NCI-H2171 (cell line): ENCODE data around the gene PPP1R15B.

Experiments used
- DNase-seq: peaks from one replicate; lab custom pipeline; 2025; lab: John Stamatoyannopoulos, UW

The PPP1R15B gene

DNA sequence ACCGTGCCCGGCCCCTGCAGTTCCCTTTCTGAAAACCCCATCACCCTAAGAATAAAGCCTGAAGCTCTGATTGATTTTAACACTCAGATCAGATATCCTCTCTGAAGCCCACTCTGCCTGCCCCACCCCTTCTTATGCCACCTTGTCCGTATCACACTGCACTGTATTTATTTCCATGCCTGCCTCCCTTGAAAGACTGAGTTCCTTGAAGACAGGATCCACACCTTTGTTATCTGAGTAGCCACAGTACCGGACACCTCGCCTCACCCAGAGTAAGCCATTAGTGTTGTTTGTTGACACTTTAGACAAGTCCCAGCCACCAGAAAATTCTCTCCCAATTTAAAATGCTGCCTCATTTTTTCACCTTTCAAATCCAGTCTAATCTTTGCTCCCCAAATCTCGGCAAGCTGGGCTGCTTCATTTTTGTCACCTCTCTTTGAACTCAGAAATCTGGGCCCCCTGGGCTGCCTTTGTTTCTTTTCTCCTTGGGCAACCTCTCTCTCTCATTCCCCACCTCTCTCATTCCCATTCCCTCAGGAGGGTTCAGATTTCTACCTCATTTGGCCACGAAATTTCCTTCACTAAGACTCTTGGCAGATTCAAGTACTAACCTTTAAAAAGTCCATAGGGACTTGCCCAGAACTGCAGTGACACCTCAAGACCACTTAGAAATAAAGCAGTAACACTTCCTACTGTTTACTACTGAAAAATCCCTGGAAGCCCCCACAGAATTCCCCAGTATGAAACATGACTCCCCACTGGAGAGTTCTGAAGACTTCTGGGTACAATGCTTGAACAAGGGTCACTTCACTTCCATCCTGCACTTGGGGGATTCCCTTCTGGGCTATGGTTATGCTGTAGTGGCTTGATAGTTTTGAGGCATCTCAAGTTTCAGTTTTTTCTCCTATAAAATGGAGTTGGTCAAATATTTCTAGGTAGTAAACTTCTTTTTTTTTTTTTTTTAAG, 8.7 kb upstream of the PPP1R15B start:
- peak; percentile 67 for DNase-seq

DNA sequence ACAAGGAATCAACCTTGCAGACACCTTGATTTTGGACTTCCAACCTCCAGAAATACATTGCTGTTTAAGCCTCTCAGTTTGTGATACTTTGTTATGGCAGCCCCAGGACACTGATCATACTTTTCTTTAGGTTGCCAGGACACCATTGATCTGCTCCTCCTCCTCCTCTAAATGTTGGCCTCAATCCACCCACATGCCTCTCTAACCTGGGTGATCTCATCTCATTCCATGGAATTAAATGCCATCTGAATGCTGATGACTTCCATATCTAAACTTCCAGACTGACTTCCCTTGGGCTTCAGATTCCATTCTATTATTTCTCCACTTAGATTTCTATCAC, 7.4 kb upstream of the PPP1R15B start:
- DNase-seq: no peak

GRCh38 chr1:204418174-204419063, 6.8 kb upstream of the PPP1R15B start:
- no peak for DNase-seq

- no peak for DNase-seq
Measured at GRCh38 chr1:204417074-204417997, 5.7 kb upstream of the PPP1R15B start.

GRCh38 chr1:204416589-204417073, 5.0 kb upstream of the PPP1R15B start:
- DNase-seq: no peak

DNA sequence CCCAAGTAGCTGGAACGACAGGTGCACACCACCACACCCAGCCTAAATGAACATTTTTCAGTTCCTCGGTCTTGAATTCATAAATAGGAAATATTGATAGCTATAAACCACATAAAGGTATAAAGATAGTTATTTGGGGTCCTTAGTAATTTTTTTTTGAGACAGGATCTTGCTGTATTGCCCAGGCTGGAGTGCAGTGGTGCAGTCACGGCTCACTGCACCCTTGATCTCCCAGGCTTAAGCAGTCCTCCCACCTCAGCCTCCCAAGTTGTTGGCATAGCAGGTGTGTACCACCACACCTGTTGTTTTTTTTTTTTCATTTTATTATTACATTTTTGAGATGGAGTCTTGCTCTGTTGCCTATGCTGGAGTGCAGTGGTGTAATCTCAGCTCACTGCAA, 3.7 kb upstream of the PPP1R15B start:
- no peak for DNase-seq

DNA sequence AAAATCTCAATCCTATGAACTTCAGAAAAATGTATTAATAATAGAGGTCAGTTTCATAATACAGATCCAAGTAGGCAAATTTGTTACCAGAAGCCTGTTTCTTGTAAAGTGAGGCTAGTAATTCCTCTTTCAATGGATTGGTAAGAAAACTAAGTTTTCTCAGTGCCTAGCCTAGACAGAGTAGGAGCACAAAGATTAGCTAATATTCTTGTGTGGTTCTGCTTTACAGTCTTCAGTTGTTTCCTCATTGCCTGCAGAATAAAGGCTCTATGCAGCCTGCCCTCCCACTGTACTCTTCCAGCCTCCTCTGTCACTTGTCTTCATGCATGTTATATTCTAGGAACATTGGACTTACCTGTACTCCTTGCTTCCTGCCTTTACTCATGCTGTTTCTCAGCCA, 2.4 kb upstream of the PPP1R15B start:
- no peak for DNase-seq

DNA sequence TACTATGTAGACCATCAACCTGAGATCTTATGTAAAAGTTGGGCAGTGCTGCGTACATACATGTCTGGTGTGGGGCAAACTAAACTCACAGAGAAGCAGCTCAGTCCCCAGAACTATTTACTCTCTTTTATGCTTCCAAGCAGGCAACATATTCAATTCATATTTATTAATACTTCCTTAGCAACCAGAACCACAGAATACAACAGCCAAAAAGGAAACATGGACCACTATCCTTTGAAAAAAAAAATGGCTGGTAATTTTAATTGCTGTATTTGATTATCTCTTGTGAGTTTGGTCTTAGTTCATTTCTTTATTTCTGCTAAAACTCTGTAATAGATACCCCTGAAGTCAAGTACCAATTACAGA, 1.5 kb upstream of the PPP1R15B start:
- DNase-seq: no peak

GRCh38 chr1:204410688-204411450, 748 bp downstream of the PPP1R15B start:
- no peak for DNase-seq

GRCh38 chr1:204409836-204410687, 1.6 kb downstream of the PPP1R15B start:
- DNase-seq: no peak

DNA sequence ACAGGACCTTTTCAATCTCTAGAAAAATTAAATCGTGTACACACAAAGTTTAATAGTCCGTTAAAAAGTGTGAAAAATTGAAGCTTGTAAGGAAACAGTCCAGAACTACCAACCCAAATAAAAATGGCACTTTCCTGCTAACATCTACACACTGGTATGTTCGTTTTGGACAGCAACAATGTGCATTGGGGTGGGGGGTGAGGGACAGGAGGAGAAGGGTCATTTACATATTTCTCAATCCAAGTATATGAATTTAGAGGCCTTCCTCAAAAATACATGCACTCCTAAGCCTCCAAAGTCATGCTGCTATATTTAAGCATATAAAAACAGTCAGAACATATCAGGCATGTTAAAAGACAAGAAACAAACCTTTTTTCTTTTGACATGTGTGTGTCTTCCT, 2.5 kb downstream of the PPP1R15B start:
- DNase-seq: no peak

- DNase-seq: no peak
Measured at GRCh38 chr1:204408602-204409001, 3.0 kb downstream of the PPP1R15B start.

DNA sequence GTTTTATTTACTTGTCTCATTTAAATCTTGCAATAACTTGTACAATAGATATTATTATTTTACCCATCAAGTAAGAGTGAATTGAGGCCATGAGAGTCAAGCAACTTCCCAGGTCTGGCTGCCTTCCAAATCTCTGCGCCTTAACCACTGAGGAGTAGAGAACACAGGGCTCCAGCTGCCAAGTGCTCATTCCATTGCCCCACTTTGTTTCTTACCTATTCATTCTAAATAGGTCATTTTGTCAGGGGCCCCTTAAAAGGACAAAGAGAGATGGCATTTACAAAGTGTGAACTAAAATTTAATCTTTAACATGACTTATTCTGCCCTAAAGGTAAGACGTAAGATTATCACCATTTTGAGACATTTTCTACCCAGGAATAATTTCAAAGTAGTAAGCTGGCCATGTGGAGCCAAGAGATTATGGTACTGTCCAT, 3.5 kb downstream of the PPP1R15B start:
- peak; percentile 45 for DNase-seq

DNA sequence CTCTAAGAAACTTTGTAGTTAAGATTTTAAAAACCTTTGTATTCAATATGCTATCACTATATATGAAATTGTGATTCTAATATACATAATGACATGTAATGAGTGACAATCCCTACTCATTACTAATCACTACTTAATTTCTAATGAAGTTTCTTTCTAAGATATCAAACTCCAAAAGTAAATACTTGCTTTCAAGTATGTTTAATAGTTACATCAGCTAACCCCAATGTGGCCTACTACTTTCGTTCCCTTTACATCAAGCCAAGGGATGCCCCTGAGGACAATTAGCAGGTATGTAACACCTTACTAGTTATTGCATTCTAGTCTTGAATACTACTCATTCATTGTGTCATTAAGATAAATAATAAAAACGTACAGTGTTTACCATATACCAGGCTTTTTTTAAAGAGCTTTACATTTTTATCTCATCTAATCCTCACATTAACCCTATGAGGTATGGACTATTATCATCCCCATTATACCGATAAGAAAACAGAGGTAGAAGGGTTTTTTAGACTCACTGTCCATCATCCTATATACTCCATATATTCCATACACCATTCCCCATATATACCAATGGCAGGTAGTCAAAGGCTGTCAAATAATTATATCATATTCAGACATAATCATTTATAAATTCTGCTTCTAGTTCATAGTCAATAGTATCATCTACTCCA, 4.2 kb downstream of the PPP1R15B start:
- DNase-seq: no peak

DNA sequence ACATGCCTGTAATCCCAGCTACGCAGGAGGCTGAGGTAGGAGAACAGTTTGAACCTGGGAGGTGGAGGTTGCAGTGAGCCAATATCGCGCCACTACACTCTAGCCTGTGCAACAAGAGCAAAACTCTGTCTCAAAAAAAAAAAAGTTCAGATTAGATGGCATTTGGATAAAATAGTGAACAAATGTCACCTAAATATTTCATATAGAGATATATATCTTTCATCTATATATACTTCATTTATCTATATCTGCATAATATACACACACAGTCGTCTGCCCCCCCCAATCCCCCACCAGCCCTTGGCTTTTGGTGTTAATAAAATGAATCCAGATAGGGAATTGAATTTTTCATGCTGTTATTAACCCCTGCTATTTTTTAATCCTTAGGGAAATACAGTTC, 5.0 kb downstream of the PPP1R15B start:
- no peak for DNase-seq

GRCh38 chr1:204405988-204406387, 5.6 kb downstream of the PPP1R15B start:
- no peak for DNase-seq

GRCh38 chr1:204404629-204405028, 7.0 kb downstream of the PPP1R15B start:
- DNase-seq: no peak

DNA sequence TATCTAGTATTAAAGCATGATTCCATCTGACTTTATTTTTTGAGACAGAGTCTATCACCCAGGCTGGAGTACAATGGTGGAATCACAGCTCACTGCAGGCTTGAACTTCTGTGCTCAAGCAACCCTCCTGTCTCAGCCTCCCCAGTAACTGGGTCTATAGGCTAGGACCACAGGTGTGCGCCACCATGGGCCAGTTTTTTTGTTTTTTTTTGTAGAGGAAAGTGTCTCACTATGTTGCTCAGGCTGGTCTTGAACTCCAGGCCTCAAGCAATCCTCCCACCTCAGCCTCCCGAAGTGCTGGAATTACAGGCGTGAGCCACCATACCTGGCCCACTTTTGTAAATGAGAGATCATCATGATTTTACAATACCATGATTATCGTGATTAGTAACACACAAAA, 9.2 kb downstream of the PPP1R15B start:
- DNase-seq: no peak

- no peak for DNase-seq
Measured at GRCh38 chr1:204401730-204402129, 9.9 kb downstream of the PPP1R15B start.
